GM21825 (cell line): Measurements from ENCODE around the gene WWOX.

ENCODE experiments used
- ATAC-seq: cut with Tn5 transposase; IDR thresholded peaks from one replicate; pipeline ENCODE4 v1.9.1; 2021; ENCODE audit warnings: mild to moderate bottlenecking, moderate library complexity; ENCODE audit not compliant: unreplicated experiment

WWOX gene

DNA sequence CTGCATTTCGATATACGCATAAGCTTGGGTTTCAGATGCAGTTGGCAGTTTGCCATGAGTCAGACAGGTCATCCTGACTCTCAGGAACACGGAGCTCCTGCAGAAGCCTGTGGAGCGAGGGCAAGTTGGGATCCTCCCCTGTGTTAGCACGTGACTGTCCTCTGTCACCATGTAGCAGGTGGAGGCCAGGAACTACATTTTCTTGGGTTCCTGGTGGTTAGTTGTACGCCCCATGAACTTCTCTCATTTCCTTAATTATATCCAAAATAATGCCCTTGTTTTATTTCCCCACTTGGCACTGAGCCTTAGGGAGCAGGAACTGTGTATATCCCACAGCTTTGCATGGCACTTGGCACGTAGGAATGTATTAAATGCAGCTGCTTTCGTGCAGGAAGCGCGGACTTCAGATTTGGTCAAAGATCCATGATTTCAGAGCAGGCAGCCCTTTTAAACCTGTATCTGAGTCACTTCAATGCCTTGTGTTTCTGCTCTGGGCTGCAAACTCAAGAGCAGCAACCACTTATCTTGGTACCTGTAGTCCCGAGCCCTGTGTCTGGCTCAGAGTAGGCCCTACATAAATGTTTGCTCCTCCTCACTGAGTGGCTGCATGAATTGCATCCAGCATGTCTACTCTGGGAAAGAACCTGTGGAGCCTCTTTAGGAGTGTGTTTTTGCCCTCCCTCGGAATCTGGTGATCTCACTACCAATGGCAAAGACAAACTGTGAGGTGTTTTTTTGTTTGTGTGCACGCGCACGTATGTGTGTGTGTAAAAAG, 1072.7 kb downstream of the WWOX start:
- no peak for ATAC-seq

DNA sequence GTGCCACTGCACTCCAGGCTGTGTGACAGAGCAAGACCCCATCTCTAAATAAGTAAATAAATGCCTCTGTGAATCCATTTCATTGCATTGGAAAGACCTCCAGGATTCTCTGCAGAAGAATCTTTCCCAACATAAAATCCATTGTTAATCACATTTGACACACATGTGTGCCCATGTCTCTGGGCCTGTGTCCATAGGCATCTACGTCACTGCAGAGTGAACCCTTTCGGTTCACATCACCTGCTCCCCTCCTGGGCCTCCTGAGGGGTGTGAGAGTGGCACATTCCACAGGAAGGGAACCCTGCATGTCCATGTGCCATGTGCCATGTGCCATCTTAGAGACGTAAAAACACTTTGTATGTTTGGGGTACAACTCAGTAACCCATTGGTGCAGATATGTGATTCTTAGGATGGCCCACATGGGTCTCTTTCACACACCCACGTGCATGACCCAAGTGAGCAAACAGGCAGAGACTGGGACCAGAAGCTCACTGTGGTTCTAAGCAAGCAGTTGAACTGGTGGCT, 1073.6 kb downstream of the WWOX start:
- no peak for ATAC-seq

DNA sequence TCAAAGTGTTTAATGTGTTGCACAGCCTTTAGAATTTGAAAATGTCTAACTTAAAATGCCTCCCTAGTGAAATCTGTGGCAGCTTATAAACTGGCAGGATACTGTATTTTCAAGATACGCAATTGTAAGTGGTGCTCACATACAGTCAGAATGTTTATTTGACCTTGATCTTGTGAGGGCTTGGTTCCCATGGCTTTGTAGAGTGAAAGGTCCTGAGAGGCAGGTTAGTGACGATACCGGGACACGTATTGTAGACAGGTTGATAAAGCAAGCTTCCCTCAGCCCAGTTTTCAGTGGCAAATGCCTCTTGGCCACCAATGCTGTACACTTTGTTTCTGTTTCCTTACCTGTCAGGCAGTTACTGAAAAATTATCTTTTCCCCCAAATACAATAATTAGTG, 1074.5 kb downstream of the WWOX start:
- no peak for ATAC-seq

DNA sequence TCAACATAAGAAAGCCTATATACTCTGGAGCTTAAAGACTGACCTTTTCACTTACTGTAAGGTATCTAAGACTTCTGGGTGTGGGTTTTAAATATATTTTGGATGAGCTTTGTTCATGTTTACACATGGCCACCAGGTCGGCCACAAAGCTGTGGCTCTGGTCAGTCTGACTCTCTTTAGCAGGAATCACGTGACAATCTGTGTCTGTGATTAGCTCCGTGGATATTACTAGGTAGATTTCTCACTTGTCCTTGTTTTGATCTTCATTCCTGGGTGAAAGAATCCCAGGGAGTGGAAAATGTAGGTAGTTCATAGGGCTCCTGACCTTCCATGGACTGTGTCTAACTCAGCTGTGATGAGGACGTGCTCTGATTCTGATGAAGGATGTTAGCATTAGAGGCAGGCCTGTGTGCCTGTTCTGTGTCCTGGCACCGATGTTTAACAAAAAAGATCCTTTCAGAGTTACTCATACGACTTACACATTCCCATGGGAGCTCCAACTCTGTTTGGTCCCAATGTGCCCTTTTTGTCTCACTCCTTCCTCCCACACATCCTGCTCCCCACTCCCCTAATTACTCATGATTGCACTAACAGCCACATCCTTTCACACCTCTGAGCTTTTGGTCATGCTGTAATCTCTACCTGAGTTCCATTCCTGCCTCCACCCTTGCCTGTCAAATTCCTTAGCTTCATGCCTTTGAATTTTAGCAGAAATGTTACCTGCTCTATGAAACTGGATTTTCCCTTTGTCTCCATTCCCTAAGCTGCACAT, 1076.0 kb downstream of the WWOX start:
- no peak for ATAC-seq

DNA sequence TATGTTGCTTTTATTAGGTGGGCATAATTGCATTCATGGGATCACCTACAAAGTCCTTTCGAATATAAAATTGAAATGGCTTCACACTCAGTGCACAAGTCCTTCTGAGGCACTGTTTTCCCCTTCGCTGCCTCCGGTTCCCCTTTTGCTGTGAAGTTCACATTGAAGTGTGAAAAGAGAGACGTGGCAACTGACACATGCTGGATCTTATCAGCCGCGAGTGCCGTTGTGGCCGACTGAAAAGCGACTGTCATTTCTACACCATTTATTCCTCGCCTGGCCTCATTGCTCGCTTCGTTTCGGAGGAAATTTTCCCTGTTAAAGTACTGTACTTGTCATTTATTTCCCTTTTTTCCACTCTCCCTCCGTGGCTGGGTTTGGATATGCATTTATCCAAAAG, 1077.6 kb downstream of the WWOX start:
- ATAC-seq = no peak

DNA sequence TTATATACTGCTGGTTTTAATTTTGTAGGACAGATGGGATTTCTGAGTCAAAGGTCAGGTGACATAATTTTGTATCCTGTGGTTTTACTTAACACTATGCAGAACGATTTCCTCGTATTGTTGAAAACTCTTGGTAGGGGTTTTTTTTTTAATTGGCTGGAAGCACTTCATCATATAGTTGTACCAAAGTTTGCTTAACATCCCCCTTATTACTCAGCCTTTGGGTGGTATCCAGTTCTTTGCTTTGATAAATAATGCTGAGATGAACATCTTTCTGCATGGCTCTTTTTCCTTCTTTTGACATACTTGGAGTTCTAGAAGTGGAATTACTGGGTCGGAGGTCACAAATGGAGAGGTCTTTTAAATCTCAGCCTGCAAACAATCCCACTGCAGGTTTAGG, 1082.0 kb downstream of the WWOX start:
- no peak for ATAC-seq

DNA sequence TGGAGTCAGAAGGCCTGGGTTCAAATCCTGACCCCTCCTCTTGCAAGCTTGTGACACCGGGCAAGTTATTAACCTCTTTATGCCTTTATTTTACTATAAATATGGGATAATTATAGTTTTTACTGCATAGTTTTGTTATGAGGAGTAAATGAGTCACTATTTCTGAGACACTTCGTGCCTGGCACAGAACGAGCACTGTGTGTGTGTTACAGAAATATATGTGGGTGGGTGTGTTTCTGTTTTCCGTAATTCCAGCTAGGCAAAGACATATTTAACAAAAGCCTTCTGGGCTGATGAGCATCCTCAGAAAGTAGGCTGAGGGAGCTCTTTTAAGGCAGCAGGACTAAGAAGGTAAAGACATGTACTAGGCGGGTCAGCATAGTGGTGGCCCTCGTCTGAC, 1083.2 kb downstream of the WWOX start:
- no peak for ATAC-seq

DNA sequence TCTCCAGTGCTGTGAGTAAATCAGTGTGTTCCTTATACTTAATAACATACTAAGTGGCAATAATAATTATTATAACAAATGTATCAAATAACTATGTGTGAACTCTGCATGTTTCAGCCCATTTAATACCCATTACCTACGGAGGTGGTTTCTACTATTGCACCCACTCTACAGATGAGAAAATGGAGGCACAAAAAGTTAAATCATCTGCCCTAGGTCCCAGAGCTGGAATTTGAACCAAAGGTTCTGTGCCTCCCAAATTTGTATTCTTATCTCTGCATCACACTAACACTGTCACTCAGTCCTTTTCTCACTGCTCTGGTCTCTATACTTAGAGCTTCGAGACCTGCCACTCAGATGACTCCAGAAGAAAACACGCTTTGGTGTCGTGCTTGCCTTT, 1084.1 kb downstream of the WWOX start:
- ATAC-seq = no peak

DNA sequence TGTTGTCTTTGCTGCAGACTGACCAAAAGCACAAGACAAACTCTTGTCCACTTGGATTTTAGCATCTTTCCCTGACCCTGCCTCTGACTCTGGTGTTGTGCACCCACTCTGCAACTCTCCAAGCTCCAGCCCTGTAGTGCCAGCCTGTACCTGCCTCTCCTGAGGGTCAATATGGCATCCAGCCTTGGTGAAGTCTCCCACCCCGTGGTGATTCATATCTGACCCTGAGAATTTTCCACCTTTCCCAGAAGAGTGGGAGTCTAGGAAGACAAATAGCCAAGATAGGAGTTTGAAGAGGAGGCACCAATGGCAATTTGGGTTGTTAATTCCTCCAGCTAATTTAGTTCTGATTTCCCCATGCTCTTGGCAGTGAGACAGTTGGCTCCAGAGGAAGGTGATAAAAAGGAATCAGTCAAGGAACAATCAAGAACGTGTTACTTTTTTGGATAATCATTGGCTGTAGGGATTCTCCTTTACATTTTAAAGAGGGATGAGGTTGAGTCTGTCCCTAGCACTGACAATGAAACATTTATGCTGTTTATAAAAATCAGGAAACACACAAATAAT, 1085.1 kb downstream of the WWOX start:
- no peak for ATAC-seq

DNA sequence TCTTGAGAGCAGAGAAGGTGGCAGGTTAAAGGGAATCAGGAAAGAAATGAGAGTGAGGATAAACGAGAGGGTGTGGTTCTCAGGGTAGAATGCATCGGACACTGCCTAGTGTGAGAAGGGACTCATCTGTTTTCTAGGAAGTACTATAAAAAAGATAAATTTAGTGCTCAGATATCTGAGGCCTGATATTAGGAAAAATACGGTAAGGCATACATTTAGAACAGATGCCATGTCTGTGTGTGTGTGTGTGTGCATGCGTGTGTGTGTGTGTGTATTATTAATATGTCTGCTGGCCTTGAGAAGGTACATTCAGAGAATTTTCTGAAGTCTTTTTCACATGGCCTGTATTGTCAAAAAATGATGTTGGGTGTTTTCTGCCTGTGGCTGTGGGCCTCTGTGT, 1086.3 kb downstream of the WWOX start:
- no peak for ATAC-seq

DNA sequence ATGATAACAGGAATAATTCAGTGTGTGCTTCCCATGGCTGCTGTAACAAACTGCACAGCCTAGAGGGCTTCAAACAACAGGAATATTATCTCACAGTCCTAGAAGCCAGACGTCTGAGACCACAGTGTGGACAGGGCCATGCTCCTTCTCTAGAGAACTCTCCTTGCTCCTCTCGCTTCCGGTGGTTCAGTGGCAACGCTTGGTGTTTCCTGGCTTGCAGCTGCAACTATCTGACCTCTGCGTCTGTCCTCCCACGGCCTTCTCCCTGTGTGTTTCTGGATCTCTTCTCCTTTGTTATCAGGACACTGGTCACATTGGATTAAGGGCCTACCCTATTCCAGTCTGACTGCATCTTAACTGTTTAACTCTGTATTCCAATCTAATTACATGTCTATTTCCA, 1086.7 kb downstream of the WWOX start:
- ATAC-seq = no peak

DNA sequence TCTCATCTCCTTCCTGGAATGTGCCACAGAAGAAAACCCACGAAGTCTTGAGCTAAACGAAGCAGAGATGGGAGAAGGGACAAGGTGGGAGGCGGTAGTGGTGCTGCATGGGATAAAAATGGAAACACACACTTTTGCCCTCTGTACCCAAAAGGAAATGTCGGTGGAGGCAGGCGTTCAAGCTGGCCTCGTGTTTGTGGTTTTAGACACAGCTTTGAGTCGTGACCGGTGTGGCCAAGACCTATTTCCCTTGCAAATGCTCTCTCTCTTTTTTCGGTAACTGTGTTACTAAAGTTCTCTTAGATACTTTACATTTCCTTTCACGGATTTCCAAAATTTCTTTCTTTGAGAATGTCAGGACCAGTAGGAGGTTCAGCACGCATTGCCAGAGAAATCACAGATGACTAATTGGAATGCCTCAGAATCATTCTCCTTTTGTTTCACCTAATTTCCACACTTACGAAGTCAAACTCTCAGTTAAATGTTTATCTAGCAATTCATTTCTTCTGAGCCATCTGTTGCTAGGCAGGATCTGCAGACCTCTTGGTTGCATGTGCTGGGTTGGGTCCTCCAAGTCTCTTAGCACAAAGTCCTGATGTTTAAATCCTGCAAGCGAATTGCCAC, 1088.8 kb downstream of the WWOX start:
- no peak for ATAC-seq

DNA sequence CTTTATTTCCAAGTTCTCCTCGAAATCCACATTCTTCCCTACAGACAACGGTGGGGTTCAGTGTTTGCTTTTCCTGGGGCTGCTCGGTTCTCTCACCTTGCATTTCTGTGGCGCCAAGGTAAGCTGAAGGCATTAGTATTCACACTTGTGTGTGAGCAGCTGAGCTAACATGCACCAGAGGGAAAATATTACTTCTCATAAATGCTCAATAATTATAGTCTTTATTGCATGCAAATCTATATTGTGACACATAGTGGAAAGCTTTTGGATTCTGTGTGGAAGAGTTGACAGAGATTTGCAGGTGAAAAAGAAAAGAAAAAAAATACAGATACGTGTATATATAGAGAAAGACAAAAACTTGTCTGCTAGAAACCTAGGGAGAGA, 1089.3 kb downstream of the WWOX start:
- no peak for ATAC-seq

DNA sequence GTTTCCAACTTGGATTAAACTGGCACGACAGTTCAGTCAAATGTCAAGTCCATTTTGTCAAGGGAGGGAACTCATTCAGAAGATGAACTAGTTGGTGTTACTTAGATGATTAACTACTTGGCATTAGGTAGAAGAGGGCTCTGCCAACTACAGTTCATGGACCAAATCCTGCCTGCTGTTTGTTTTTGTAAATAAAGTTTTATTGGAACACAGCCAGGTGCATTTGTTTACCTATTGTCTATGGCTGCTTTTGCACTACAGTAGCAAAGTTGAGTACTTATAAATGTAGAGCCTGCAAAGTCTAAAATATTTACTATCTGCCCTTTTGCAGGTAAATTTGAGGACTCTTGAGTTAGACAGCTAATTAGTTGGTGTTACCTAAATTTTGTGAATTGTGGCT, 1091.1 kb downstream of the WWOX start:
- no peak for ATAC-seq

DNA sequence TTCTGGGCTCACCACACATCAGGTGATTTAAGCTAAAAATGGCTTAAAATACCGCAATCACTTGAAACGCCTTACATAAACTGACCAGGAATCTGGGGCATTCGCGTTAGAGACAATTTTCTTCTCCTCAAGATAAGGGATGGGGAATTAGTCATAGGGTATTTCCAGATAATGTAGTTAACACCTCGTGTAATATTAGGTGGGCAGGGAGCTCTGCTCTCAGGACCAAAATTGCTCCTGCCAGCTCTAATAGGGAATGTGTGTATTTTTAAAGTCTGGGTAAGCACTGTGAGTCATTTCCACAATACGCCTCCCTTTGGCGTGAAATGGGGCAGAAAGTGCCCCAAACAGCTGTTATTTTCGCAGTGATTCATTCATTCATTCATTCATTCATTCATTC, 1092.5 kb downstream of the WWOX start:
- ATAC-seq = no peak

DNA sequence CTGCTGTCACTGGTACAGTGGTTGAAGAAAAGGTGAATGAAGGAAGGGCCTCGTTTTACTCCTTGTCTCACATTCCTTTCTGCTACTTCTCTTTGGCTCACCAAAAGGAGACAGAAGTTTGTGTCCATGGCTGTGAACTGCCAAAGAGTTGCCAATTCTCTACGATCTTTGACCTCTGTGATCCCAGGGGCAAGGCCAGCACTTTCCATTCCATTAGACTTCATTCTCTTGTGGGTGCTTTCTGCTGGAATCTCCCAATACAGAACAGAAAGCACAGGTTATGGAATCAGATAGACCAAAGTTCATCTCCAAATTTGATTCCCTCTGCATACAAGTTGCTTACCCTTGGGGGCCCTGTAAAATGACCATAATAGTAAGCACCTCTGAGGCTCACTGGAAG, 1093.5 kb downstream of the WWOX start:
- ATAC-seq = no peak

DNA sequence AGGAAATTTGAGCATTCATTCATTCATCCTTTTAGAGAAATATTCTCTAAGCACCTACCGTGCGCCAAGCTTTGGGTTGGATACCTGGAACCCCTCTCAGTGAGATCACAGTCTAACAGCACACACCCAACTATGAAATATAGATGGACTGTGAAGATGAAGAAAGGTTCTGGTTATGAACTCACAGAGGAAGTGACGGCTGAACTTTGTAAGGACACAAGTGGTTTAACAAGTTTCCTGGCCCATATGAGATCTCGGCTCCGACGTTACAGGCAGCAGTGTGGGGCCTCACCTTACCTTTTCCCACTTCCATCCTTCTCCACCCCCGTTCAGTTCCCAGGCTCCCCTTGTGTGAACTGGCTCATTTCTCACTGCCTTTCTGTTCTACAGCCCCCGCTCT, 1094.8 kb downstream of the WWOX start:
- no peak for ATAC-seq

DNA sequence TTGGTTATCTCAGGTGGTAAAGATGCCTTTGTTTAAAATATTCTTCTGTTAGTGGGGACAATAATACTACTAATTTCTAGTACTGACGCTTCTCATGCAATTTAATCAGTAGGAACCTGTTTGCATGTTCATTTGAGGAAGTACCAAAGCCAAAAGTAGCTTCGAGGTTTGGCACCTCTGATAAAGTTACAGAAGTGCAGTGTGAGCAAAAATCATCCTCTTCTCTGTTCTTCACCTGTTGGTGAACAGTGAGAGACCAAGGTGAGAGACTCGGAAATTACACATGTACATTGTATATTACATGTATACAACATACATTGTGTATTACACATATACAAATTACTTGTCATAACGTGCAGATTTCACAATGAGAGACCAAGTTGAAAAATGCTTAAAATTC, 1096.5 kb downstream of the WWOX start:
- ATAC-seq = no peak

DNA sequence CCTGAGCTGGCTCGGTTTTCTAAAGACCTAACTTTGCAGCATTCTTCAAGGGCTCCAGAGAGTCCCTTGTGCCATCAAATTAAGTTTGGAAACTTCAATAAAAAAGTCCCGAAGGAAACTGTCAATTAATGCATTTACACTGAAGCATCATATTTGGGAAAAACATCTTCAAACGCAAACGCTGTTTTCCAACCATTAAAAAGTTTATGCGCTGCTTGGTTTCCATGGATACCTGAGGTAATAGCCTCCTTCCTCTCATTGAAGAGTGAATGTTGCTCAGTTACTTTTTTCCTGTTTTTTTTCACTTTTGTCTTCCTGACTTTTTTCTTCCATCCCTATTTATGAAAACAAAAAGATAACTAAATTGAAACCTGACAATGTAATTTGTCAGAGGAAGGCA, 1102.0 kb downstream of the WWOX start:
- ATAC-seq = no peak

DNA sequence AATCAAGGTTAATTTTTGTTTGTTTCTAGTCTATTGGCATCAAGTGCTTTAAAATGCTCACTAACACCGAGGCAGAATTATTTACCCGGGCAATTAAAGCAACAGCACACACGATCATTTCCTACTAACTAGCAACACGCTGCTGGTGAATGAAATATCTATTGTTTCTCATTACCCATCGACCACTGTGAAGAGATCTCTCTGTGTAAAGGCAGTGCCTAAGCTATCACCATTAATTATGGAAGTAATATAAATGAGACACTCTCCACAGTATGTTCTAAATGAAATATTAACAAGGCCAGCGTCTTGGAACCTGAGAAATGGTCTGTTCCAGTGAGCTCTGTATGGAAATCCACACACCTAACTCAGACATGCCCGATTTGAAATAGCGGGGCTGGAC, 1103.5 kb downstream of the WWOX start:
- no peak for ATAC-seq

DNA sequence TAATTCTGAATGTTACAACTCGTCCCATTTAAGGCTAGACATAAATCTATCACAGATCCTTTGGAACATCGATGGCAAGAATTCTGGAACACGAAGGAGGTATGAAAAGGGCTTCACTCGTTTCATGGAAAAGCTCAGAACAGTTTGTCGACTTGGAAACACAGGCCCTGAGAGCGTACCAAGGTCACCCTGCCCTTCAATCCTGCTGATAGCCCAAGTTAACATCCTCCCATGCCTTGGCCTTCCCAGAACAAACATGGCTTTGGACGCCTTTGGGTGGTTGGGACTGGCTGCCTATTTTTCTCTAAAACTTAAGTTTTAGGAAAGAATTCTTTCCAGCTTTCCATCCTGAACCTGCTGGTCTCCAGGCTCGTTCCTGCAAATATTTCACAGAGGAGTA, 1105.0 kb downstream of the WWOX start:
- no peak for ATAC-seq

DNA sequence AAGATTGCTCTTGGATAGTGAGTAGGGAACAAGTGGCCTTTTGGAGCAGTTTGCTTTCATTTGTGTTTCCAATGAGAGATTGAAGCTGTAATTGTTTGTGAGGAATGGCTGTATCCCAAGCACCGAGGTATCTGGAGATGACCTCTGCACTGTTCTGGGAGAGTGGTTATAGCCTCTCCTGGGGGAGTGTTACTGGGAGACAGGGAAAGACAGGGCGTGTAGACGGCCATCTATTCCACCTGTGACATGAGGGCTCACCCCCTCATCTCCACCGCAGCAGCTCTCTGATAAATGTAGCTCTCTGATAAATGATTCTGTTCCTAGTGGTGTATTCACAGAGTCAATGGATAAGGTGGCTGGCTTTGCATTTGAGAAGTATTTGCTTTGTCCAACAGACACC, 1107.4 kb downstream of the WWOX start:
- ATAC-seq = no peak
